ENCODE results near the gene MAPK7. TPM values are rescaled to one million over a fixed set of nuclear protein-coding genes. Genes with fewer than 3 reads are reported as not detected.

Gene MAPK7
- 10 to 100 TPM; 11.4 to 24.3 (median 17.1) TPM for total RNA-seq

DNA sequence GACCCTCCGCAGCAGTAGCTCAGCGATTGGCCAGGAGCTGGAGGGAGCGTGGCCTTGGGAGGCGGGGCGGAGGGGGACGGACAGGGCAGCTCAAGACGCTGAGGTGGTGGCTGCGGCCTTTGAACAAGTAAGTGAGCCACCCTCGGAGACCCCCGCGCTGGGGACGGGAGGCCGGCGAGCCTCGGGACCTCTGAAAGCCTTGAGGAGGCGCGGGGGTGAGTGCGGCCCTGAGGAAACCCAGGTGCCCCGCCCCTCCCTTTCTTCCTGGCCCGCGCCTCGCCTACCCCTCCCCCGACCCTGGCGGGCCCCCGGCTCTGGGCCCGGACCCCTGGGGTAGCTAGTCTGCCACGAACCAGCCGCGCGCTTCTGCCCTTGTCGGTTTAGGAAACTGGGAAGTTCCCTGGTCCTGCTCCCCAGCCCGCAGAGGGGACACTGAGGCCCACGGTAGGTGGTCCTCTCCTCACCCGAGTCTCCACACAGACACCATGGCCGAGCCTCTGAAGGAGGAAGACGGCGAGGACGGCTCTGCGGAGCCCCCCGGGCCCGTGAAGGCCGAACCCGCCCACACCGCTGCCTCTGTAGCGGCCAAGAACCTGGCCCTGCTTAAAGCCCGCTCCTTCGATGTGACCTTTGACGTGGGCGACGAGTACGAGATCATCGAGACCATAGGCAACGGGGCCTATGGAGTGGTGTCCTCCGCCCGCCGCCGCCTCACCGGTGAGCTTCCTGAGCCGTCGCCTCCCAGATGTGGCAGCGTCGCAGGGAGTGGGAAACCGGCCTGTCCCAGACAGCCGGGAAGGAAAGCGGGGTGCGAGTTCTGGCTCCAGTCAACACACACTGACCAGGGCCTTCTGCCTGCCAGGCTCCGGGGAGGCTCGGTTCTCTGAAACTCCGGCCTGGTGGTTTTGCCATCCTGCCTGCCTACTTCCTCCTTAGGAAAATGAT is at the start of gene MAPK7:
TSS of gene MAPK7 (plus strand) at position 83 of the 945 bp plus-strand sequence. CDS start at position 486, 403 bp downstream.
- TF ChIP-seq, protein P1, sequence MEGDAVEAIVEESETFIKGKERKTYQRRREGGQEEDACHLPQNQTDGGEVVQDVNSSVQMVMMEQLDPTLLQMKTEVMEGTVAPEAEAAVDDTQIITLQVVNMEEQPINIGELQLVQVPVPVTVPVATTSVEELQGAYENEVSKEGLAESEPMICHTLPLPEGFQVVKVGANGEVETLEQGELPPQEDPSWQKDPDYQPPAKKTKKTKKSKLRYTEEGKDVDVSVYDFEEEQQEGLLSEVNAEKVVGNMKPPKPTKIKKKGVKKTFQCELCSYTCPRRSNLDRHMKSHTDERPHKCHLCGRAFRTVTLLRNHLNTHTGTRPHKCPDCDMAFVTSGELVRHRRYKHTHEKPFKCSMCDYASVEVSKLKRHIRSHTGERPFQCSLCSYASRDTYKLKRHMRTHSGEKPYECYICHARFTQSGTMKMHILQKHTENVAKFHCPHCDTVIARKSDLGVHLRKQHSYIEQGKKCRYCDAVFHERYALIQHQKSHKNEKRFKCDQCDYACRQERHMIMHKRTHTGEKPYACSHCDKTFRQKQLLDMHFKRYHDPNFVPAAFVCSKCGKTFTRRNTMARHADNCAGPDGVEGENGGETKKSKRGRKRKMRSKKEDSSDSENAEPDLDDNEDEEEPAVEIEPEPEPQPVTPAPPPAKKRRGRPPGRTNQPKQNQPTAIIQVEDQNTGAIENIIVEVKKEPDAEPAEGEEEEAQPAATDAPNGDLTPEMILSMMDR (IDR thresholded peaks at IDR 0.05; ENCODE audit: low read depth): no peak

DNA sequence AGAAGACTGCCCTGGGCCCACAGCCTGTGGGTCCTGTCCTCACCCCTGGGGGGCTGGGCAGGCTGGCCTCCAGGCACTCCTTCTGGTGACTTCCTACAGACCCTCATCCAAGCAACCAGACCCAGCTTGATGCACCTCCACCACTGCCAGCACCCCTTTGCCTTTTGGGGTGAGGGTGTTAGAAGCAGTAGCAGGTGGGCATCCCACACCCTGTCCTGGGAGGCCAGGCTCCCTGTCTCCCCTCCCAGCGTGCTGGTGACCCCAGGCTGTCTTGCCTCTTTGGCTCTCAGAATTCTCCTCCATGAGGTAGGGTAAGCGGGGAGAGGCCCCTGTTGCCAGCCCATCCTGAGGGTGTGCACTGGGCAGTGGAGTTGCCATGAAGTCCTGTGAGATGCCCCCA is 49.2 kb upstream of the MAPK7 start:
- TF ChIP-seq, protein P1 (IDR thresholded peaks at IDR 0.05; ENCODE audit: low read depth): no peak

DNA sequence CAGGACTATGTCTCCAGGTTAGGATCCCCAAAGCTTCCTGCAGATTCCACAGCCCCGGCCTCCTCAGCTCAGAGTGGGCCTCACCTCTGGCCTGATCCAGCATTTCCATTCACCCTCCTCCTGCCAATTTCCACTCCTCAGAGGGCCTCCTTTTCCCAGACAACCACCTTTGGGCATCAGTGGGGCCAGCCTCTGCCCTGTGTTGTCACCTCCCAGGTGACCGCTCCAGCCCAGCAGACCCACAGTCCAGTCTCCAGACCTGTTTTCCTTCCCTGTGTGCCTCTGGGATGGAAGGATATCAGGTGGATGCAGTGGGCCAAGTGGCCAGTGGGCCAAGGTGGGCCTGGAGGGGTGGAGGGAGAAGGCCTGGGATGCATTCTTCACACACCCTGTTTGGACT is 48.5 kb upstream of the MAPK7 start:
- TF ChIP-seq, protein P1 (IDR thresholded peaks at IDR 0.05; ENCODE audit: low read depth): no peak

- TF ChIP-seq, protein P1 (IDR thresholded peaks at IDR 0.05; ENCODE audit: low read depth): no peak
Observed at GRCh38 chr17:19330271-19330670, 48.0 kb upstream of the MAPK7 start.

- TF ChIP-seq, protein P1 (IDR thresholded peaks at IDR 0.05; ENCODE audit: low read depth): no peak
Observed at GRCh38 chr17:19331134-19331533, 47.2 kb upstream of the MAPK7 start.

DNA sequence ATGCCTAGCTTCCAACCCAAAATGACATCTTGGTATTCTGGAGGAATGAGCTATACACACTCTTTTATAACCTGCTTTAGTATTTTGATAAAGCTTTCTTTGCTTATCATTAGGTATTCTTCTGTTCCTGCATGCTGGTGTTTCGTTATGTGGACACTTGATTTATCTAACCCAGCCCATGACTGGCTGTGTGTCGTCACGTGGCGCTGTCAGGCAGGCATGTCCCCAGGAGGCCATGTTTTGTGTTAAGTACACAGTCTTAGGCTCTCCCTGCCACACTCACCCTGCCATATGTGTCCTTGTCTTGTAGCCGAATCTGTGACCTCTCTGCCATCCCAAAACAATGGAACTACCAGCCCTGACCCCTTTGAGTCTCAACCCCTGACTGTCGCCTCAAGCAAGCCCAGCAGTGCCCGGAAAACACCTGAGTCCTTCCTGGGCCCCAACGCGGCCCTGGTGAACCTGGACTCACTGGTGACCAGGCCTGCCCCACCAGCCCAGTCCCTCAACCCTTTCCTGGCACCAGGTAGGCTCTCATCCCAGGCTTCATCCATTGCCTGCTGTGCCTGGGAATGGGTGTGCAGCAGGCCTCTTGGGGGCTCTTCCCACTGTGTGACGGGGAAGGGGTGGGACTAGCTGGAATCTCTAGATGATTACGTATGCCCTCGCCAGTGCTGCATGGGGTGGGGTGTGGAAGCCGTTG is 46.6 kb upstream of the MAPK7 start:
- TF ChIP-seq, protein P1 (IDR thresholded peaks at IDR 0.05; ENCODE audit: low read depth): no peak

All from subcutaneous adipose tissue (tissue), 4 donors.